NCI-H82 treated with DMSO at 0.1 percent for 48 hours (cell line): ENCODE results near the gene SLPI.

Source experiments
- DNase-seq: peaks from one replicate; lab custom pipeline; 2025; ENCODE audit not compliant: unreplicated experiment; lab: John Stamatoyannopoulos, UW

Gene SLPI

GRCh38 chr20:45218636-45219035 is 35.7 kb downstream of the SLPI start:
- DNase-seq, result no peak

DNA sequence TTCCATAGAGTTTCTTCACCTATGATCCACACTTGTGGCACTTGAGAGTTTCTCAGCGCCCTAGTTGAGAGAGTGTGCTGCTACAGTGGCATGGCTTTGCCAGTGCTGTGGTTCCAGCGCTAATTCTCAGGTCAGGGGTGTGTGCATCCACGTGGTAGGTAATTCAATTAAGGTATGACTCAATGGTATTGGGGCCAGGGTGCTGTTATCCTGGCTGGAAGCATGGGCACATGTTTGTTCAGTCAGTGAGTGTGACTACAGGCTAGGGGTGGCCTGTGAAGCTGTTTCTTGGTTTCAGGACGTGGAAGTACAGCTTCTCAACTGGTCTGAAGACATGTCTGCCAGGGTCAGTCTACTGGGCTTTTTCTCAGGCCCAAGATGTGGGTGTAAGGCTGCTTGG is 36.2 kb downstream of the SLPI start:
- no peak for DNase-seq

DNA sequence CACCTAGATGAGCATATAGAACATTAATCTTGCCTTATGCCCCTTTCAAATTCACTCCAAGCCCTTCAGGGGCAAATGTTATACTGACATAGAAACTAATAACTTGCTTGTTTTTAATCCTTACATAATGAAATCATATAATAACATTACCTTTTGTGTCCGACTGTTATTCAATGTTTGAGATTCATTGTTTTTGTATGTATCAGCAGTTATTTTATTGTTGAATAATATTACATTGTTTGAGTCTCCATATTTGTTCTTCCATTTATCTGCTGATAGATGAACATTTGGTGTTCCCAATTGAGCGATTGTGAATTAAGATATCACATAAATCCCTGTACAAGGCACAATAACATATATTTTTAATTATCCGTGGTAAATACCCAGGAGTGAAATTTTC is 41.5 kb downstream of the SLPI start:
- no peak for DNase-seq

- DNase-seq, result no peak
Measured at GRCh38 chr20:45211569-45212474, 42.5 kb downstream of the SLPI start.

GRCh38 chr20:45209924-45210323 is 44.4 kb downstream of the SLPI start:
- DNase-seq, result no peak

- no peak for DNase-seq
Measured at GRCh38 chr20:45206725-45207124, 47.6 kb downstream of the SLPI start, which contains the start of gene SEMG1. SEMG1 (plus strand) TSS chr20:45207033; CDS start chr20:45207054, 21 bp downstream.
